ENCODE results near the gene PLCL1.
A peak's percentile ranks its signal among the peaks of the same experiment; 100 is the strongest.

Gene PLCL1
- long read RNA-seq, result 0 reads

DNA sequence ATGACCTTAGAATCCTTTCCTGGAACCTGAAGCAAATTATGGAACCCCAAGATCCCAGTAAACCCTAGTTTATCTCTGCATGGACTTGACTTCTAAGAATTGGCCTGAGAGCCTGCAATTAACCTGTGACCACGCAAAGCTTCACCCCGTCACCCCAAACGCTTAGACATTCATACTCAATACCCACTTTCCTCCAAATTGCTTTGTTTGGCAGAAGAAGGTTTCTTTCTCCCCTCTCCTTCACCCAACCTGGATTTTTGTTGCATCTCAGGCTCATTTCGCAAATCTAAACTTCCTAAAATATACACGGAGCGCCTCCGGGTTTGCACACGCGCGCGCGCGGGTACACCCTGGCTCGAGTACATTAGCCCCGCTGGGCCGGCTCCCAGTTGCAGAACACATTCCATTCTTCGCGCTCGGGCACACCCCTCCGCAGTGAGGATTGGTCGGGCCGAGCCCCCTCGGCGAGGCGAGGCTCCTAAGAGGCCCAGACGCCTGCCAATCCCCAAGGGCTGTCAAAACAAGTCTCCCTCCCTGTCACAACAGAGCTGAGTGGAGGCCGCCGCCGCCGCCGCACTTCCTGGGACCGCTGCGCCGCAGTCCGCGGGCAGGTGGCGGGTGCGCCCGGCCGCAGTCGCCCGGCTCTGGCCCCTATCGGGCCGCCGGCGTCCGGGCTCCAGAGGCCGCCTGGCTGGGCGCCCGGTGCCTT, at the start of gene PLCL1:
PLCL1 (plus strand) TSS at position 545 of the 709 bp plus-strand sequence.
- TF ChIP-seq POLR2AphosphoS5 (IDR thresholded peaks at IDR 0.05; ENCODE audit: low read depth), result no peak
- TF ChIP-seq SPI1 (IDR thresholded peaks at IDR 0.05; ENCODE audit: borderline replicate concordance, low read depth), result 0 out of 2 replicates have a peak, but pooled peaks have one; percentile 1
- peak; percentile 68 to 95 for DNase-seq (ENCODE audit: low read depth in 1 of 2, low spot score in 1 of 2)

DNA sequence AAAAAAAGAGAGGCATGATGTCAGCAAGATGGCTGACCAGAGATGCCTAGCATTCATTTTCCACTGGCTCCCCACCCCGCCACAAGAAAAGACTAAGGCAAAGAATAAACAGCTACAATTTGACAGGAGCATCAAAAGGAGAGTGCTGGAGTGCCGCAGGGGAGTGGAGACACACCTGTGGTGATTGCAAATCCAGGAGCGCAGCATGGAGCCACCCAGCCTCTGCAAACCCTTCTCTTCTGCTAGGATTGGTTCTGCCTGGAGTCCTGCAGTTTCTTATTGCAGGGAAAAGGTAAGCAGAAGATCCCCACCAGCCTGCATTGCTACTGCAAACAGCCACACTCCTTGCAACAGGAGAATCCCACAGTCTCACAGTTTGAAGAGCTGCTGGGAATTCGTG, 45.4 kb upstream of the PLCL1 start:
- Histone ChIP-seq H3K4me3 (replicated peaks; ENCODE audit: insufficient read depth, low read length) (no peak overlapping the region), H3K27ac (replicated peaks) (no peak overlapping the region), H3K27me3 (ENCODE audit: insufficient read depth, poor library complexity, severe bottlenecking) (no peaks in the 10 kb centered on the region)
- TF ChIP-seq SPI1 (IDR thresholded peaks at IDR 0.05; ENCODE audit: borderline replicate concordance, low read depth), result no peak
- TF ChIP-seq, protein P1, sequence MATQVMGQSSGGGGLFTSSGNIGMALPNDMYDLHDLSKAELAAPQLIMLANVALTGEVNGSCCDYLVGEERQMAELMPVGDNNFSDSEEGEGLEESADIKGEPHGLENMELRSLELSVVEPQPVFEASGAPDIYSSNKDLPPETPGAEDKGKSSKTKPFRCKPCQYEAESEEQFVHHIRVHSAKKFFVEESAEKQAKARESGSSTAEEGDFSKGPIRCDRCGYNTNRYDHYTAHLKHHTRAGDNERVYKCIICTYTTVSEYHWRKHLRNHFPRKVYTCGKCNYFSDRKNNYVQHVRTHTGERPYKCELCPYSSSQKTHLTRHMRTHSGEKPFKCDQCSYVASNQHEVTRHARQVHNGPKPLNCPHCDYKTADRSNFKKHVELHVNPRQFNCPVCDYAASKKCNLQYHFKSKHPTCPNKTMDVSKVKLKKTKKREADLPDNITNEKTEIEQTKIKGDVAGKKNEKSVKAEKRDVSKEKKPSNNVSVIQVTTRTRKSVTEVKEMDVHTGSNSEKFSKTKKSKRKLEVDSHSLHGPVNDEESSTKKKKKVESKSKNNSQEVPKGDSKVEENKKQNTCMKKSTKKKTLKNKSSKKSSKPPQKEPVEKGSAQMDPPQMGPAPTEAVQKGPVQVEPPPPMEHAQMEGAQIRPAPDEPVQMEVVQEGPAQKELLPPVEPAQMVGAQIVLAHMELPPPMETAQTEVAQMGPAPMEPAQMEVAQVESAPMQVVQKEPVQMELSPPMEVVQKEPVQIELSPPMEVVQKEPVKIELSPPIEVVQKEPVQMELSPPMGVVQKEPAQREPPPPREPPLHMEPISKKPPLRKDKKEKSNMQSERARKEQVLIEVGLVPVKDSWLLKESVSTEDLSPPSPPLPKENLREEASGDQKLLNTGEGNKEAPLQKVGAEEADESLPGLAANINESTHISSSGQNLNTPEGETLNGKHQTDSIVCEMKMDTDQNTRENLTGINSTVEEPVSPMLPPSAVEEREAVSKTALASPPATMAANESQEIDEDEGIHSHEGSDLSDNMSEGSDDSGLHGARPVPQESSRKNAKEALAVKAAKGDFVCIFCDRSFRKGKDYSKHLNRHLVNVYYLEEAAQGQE (IDR thresholded peaks at IDR 0.05; ENCODE audit: insufficient replicate concordance, low read depth), result no peak
- TF ChIP-seq, protein P2, sequence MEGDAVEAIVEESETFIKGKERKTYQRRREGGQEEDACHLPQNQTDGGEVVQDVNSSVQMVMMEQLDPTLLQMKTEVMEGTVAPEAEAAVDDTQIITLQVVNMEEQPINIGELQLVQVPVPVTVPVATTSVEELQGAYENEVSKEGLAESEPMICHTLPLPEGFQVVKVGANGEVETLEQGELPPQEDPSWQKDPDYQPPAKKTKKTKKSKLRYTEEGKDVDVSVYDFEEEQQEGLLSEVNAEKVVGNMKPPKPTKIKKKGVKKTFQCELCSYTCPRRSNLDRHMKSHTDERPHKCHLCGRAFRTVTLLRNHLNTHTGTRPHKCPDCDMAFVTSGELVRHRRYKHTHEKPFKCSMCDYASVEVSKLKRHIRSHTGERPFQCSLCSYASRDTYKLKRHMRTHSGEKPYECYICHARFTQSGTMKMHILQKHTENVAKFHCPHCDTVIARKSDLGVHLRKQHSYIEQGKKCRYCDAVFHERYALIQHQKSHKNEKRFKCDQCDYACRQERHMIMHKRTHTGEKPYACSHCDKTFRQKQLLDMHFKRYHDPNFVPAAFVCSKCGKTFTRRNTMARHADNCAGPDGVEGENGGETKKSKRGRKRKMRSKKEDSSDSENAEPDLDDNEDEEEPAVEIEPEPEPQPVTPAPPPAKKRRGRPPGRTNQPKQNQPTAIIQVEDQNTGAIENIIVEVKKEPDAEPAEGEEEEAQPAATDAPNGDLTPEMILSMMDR (IDR thresholded peaks at IDR 0.05; ENCODE audit: insufficient read depth, low read length), result no peak
- TF ChIP-seq POLR2AphosphoS5 (IDR thresholded peaks at IDR 0.05; ENCODE audit: low read depth), result no peak
- no peak for TF ChIP-seq GABPA (IDR thresholded peaks at IDR 0.05; ENCODE audit: low read depth)
- DNase-seq (ENCODE audit: low read depth in 1 of 2, low spot score in 1 of 2), result no peak

More for the DNA sequence above, at the start of gene PLCL1:
- peaks cover 5% of the 10 kb centered on the region for H3K27me3 ChIP-seq (ENCODE audit: insufficient read depth, poor library complexity, severe bottlenecking)
- H3K27ac ChIP-seq (replicated peaks), result no peak within 1 kb of the TSS
- H3K4me3 ChIP-seq (replicated peaks; ENCODE audit: insufficient read depth, low read length), result peak within 1 kb of the TSS; percentile 73

DNA sequence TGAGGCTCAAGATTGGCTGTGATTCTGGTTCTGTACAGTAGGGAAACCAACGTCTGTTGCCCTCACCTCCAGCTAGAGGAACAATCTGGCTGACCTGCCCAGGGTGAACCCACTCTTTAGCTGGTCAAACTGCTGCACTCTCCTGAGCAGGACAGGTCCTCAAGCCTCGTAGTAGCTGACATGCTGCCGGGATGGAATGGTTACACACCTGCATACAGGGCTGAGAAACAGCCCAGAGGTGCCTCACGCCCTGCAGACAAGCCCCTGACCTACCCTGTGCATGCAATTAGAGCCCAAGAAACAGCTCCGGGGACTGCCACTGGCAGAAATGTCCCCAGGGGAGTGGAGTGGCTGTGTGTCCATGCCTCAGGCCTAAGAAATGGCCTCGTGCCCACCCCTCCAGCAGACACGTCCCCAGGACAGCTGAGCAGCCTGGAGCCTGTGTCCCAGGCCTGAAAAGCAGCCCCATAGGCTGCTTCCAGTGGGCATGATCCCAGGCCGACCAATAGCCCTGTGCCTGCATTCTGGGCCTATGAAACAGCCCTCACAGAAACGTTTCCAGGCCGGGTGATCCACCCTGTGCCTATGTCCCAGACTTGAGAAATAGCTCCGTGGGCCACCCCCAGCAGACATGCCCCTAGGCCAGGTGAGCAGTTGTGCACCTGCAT, 44.6 kb upstream of the PLCL1 start:
- H3K4me3 ChIP-seq (replicated peaks; ENCODE audit: insufficient read depth, low read length), result no peak overlapping the region
- H3K27ac ChIP-seq (replicated peaks), result no peak overlapping the region
- DNase-seq (ENCODE audit: low read depth in 1 of 2, low spot score in 1 of 2), result no peak
- H3K27me3 ChIP-seq (ENCODE audit: insufficient read depth, poor library complexity, severe bottlenecking), result no peaks in the 10 kb centered on the region
- TF ChIP-seq, protein P2 (IDR thresholded peaks at IDR 0.05; ENCODE audit: insufficient read depth, low read length), result no peak
- TF ChIP-seq, protein P1 (IDR thresholded peaks at IDR 0.05; ENCODE audit: insufficient replicate concordance, low read depth), result no peak
- TF ChIP-seq POLR2AphosphoS5 (IDR thresholded peaks at IDR 0.05; ENCODE audit: low read depth), result no peak
- TF ChIP-seq SPI1 (IDR thresholded peaks at IDR 0.05; ENCODE audit: borderline replicate concordance, low read depth), result no peak
- TF ChIP-seq GABPA (IDR thresholded peaks at IDR 0.05; ENCODE audit: low read depth), result no peak

DNA sequence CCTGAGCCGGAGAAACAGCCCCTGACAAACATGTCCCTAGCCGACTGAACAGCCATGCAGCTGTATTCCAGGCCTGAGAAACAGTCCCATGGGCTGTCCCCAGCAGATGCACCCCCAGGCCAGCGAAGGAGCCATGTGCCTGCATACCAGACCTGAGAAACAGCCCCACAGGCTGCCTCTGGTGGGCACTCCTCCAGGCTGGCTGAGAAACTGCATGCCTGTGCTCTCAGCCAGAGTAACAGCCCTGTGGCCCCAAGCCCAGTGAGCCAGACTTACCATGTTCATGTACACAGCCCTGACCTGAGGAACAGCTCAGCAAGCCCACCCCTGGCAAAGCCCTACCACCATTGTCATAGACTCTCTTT, 44.1 kb upstream of the PLCL1 start:
- no peak for DNase-seq (ENCODE audit: low read depth in 1 of 2, low spot score in 1 of 2)
- Histone ChIP-seq H3K4me3 (replicated peaks; ENCODE audit: insufficient read depth, low read length) (no peak overlapping the region), H3K27ac (replicated peaks) (no peak overlapping the region), H3K27me3 (ENCODE audit: insufficient read depth, poor library complexity, severe bottlenecking) (no peaks in the 10 kb centered on the region)
- TF ChIP-seq POLR2AphosphoS5 (IDR thresholded peaks at IDR 0.05; ENCODE audit: low read depth), result no peak
- TF ChIP-seq, protein P2 (IDR thresholded peaks at IDR 0.05; ENCODE audit: insufficient read depth, low read length), result no peak
- TF ChIP-seq SPI1 (IDR thresholded peaks at IDR 0.05; ENCODE audit: borderline replicate concordance, low read depth), result no peak
- TF ChIP-seq, protein P1 (IDR thresholded peaks at IDR 0.05; ENCODE audit: insufficient replicate concordance, low read depth), result no peak
- no peak for TF ChIP-seq GABPA (IDR thresholded peaks at IDR 0.05; ENCODE audit: low read depth)

All from HL-60 (cell line).